Heart left ventricle (tissue), 16 donors: Measurements from ENCODE around the gene SIM1. TPM values are rescaled to one million over a fixed set of nuclear protein-coding genes. Genes with fewer than 3 reads are reported as not detected.
A peak's percentile ranks its signal among the peaks of the same experiment; 100 is the strongest.

ENCODE experiments used
- ATAC-seq, 4 donors: fragments of 200-7000 bp; cut with Tn5 transposase; one replicate each; pipeline ENCODE4 v1.9.1; 2020 to 2022; ENCODE audit warnings: moderate library complexity in 4 of 4, mild to moderate bottlenecking in 3 of 4, moderate number of reproducible peaks in 1 of 4
- DNase-seq, 5 donors: peaks; one replicate each; pipeline ENCODE4 v3.0.0-alpha.2; 2020
- H3K27ac ChIP-seq, 12 donors: fragments of 200-600 bp; sonication (generic) in 4 of 12; one replicate each; pipeline versions ENCODE4 v1.5.0 to v1.8.0; 2016 to 2022; ENCODE audit warnings: mild to moderate bottlenecking in 2 of 12
- H3K27me3 ChIP-seq, 9 donors: fragments of 200-600 bp; sonication (generic) in 2 of 9; one replicate each; pipeline versions ENCODE4 v1.5.1 to v1.8.0; 2016 to 2022; ENCODE audit warnings: mild to moderate bottlenecking in 3 of 9
- H3K36me3 ChIP-seq, 9 donors: fragments of 200-600 bp; sonication (generic) in 2 of 9; one replicate each; pipeline versions ENCODE4 v1.5.0 to v1.8.0; 2018 to 2022; ENCODE audit warnings: mild to moderate bottlenecking in 2 of 9
- H3K4me1 ChIP-seq, 12 donors: fragments of 200-600 bp; sonication (generic) in 4 of 12; one replicate each; pipeline versions ENCODE4 v1.5.0 to v1.8.0; 2016 to 2022; ENCODE audit warnings: mild to moderate bottlenecking in 3 of 12
- H3K4me3 ChIP-seq, 12 donors: fragments of 200-600 bp; sonication (generic) in 4 of 12; one replicate each; pipeline versions ENCODE4 v1.5.0 to v1.8.0; 2017 to 2022; ENCODE audit warnings: mild to moderate bottlenecking in 9 of 12, moderate library complexity in 4 of 12
- H3K9me3 ChIP-seq, 12 donors: fragments of 200-600 bp; sonication (generic) in 4 of 12; one replicate each; pipeline versions ENCODE4 v1.5.0 to v1.8.0; 2016 to 2022; ENCODE audit warnings: mild to moderate bottlenecking in 1 of 12
- CTCF ChIP-seq, 12 donors: fragments of 200-600 bp; sonication (generic) in 4 of 12; IDR thresholded peaks; one replicate each; pipeline versions ENCODE4 v1.5.0 to v1.8.0; 2018 to 2022; ENCODE audit warnings: antibody characterized with exemption in 12 of 12, mild to moderate bottlenecking in 5 of 12
- POLR2A ChIP-seq, 2 donors: fragments of 450-650 bp; IDR thresholded peaks; one replicate each; pipeline ENCODE4 v1.6.1; 2017; ENCODE audit warnings: antibody characterized with exemption in 2 of 2, mild to moderate bottlenecking in 2 of 2, moderate library complexity in 2 of 2
- WGBS, 4 donors: extraction: QIAGEN DNeasy Blood & Tissue Kit in 2 of 4; methylation state at CpG; one replicate each; pipeline versions ENCODE4 v1.1.5 to v1.1.7; 2013 to 2018; 5-methylcytosine and 5-hydroxymethylcytosine counted together
- intact Hi-C, 10 donors: fragments of 100-400 bp; cut with DNase I; formaldehyde crosslinking; loops; one replicate each; pipeline versions ENCODE4 v1.11.1 to v1.14.2; 2022
- polyA plus RNA-seq, 2 donors: library from polyadenylated mRNA; stranded (reverse); fragments of 200-250 nt; gene quantifications; one replicate each; pipeline ENCODE4 v1.2.3, GENCODE V29; 2013
- total RNA-seq, 9 donors: library from RNA; depleted of rRNA in 2 of 9; stranded (reverse); fragments of >200 nt in 2 of 9; fragmentation: NEBNext Ultra II Directional in 3 of 9; extraction: Animal tissue kit (Norgen Biotek cat#: 25700) in 3 of 9; gene quantifications; one replicate each; pipeline versions ENCODE4 v1.1.0 to v1.2.4, GENCODE V29; 2016 to 2023
- donor health status: ischemic (EF 13 %, LVEDD 7.1; RV severe dilation, severe dysfunction).
- donor health status: healthy with polysubstance abuse.
- donor health status: DM: no; HTN: yes; CAD: no.
- donor health status: DM: no; HTN: no; CAD: no.
- donor health status: ischemic (EF 25% LVEDD 6.9; RV normal size, moderate dysfunction).
- donor health status: ischemic (EF 25% LVEDD 5.7; RV mildly dilated, moderate dysfunction).
- donor health status: healthy.
- donor health status: DM: yes; HTN: yes; CAD: no.
- donor health status: ischemic (EF 35%, LVEDD 5.7; RV mildly dilated, moderate dysfunction).
- donor health status: nonischemic (EF 11% LVEDD 7.7; RV severe dilation, severe dysfunction).
- donor health status: DM: yes; HTN: yes; CAD: no.
- donor health status: PGD.
- donor health status: ischemic (EF 29% LVEDD 5.4; RV normal size, mild dysfunction).
- donor health status: nonischemic (EF 23%, LVEDD 6.1; RV moderate dilation, normal function).

The SIM1 gene
- total and polyA plus RNA-seq, 11 donors, result 0.50 TPM; not detected in 10

- H3K4me1 ChIP-seq, result peaks cover 0 to 16% (median 4%) of the 10 kb centered on the region in 12 donors
- H3K9me3 ChIP-seq, result no peaks in the 10 kb centered on the region
- peaks cover 48 to 98% (median 82%) of the 10 kb centered on the region in 9 donors for H3K27me3 ChIP-seq
- DNase-seq (no peak), ATAC-seq (peak in 1 of 4 donors; percentile 18)
- intact Hi-C loops, result no loop called here
- H3K27ac ChIP-seq, result no peak overlapping the region
- no peaks in the 10 kb centered on the region for H3K36me3 ChIP-seq
- TF ChIP-seq POLR2A (IDR thresholded peaks at IDR 0.05), result no peak
- TF ChIP-seq CTCF (IDR thresholded peaks at IDR 0.05), result no peak
- H3K4me3 ChIP-seq, result peak overlapping the region in 1 of 12 donors; percentile 3
- 8 to 22% (median 14%) methylated on average over 27 to 47 of the region's 47 CpGs for WGBS, 4 donors
Observed at GRCh38 chr6:100447900-100448748, 16.6 kb downstream of the SIM1 start.

GRCh38 chr6:100447081-100447899 is 17.4 kb downstream of the SIM1 start:
- DNase-seq, result no peak
- H3K27ac ChIP-seq, result no peak overlapping the region
- no peaks in the 10 kb centered on the region for H3K36me3 ChIP-seq
- H3K27me3 ChIP-seq, result peaks cover 45 to 98% (median 74%) of the 10 kb centered on the region in 9 donors
- no peaks in the 10 kb centered on the region for H3K9me3 ChIP-seq
- TF ChIP-seq POLR2A (IDR thresholded peaks at IDR 0.05), result no peak
- TF ChIP-seq CTCF (IDR thresholded peaks at IDR 0.05), result no peak
- intact Hi-C loops, result no loop called here
- peak overlapping the region in 5 of 12 donors; percentile 3 to 18 (median 15) for H3K4me3 ChIP-seq
- WGBS, 4 donors, result 5 to 17% (median 8%) methylated on average over 29 to 38 of the region's 38 CpGs
- H3K4me1 ChIP-seq, result peaks cover 0 to 16% (median 4%) of the 10 kb centered on the region in 12 donors
- no peak for ATAC-seq

- Histone ChIP-seq H3K36me3 (no peaks in the 10 kb centered on the region), H3K4me3 (peak overlapping the region in 4 of 12 donors; percentile 9 to 21 (median 16)), H3K4me1 (peaks cover 0 to 16% (median 4%) of the 10 kb centered on the region in 12 donors), H3K27ac (no peak overlapping the region), H3K27me3 (peaks cover 39 to 98% (median 67%) of the 10 kb centered on the region in 9 donors), H3K9me3 (no peaks in the 10 kb centered on the region)
- WGBS, 4 donors, result 12 to 21% (median 17%) methylated on average over 21 to 23 of the region's 23 CpGs
- TF ChIP-seq POLR2A (IDR thresholded peaks at IDR 0.05), result no peak
- no peak for TF ChIP-seq CTCF (IDR thresholded peaks at IDR 0.05)
- DNase-seq (no peak), ATAC-seq (no peak)
- intact Hi-C loops, result no loop called here
Observed at GRCh38 chr6:100446115-100447080, 18.3 kb downstream of the SIM1 start.
